ENCODE results near the gene SDHAF3.
"Not testable (repeated sequence)": the region's sequence is repeated elsewhere in the genome, so short reads cannot be mapped to it uniquely, and the experiment has no call there.

Gene SDHAF3

DNA sequence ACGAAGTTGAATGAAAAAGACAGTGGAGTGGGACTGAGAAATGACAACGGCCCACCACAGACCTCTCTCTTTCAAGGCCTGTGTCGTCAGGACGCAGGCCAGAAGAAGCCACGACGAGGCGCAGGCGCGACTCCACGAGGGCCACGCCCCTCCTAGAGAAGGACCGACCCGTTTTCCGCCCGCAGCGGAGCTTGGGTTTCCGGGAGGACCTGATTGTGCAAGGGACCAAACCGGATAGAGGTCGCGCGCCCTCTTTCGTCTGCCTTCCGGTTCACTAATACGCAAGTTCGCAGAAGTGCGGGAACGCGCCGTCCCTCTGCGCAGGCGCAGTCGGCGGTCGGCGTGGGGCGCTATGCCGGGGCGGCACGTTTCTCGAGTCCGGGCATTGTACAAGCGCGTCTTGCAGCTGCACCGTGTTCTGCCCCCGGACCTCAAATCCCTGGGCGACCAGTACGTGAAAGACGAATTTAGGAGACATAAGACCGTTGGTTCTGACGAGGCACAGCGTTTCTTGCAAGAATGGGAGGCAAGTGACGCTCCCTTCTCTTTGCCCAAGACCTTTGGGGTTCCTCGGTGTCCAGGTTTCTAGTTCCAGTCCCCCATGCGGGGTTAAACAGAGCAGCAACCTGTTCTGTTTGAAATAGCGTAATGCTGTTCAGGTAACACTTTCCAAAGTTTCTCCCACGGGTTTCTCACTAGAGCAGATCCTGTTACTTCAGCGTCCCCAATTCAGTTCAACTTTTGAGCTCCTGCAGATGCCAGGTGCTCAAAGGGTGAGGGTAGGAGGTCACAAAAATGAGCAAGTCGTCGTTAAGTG is at the start of gene SDHAF3:
TSS of gene SDHAF3 (plus strand) at position 327 of the 817 bp plus-strand sequence. CDS start at position 353, 26 bp downstream.
- H3K9ac ChIP-seq, result peak within 1 kb of the TSS; percentile 67 to 87 (median 82); a peak in 21 of 22 replicates
- H3K4me2 ChIP-seq, result peak within 1 kb of the TSS; percentile 52 to 79 (median 64)
- peak within 1 kb of the TSS; percentile 58 to 73 (median 66) for H3K4me3 ChIP-seq
- H3K27ac ChIP-seq, result peak within 1 kb of the TSS; percentile 76 to 93 (median 85); a peak in 21 of 22 replicates
- peaks cover 18 to 31% (median 22%) of the 10 kb centered on the region in 11 experiments for H3K9me3 ChIP-seq (replicated peaks in 1 of 11)
- no peaks in the 10 kb centered on the region for H3K36me3 ChIP-seq
- peaks cover 0 to 9% (median 6%) of the 10 kb centered on the region in 11 experiments; a peak in 7 of 22 replicates for H3K27me3 ChIP-seq
- H3K4me1 ChIP-seq, result peaks cover 21 to 33% (median 30%) of the 10 kb centered on the region in 10 experiments
- H4K20me1 ChIP-seq, result no peaks in the 10 kb centered on the region
- peak in 10 of 11 experiments; percentile 36 to 88 (median 72); a peak in 17 of 22 replicates for TF ChIP-seq Cebpa-rat (IDR thresholded peaks at IDR 0.05)

DNA sequence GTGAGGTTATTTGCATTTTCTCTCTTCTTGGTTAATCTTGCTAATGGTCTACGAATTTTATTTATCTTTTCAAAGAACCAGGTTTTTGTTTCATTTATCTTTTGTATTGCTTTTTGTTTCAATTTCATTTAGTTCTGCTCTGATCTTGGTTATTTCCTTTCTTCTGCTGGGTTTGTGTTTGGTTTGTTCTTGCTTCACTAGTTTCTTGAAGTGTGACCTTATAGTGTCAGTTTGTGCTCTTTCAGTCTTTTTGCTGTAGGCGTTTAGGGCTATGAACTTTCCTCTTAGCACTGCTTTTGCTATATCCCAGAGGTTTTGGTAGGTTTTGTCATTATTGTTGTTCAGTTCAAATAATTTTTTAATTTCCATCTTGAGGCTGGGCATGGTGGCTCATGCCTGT is 45.5 kb upstream of the SDHAF3 start:
- not testable (repeated sequence) for H3K36me3 ChIP-seq, H3K9ac ChIP-seq, H3K4me2 ChIP-seq, H3K27ac ChIP-seq, H3K4me1 ChIP-seq, H4K20me1 ChIP-seq, H3K4me3 ChIP-seq, H3K27me3 ChIP-seq
- peaks cover 0 to 12% (median 7%) of the 10 kb centered on the region in 11 experiments; a peak in 9 of 22 replicates for H3K9me3 ChIP-seq (replicated peaks in 1 of 11)

DNA sequence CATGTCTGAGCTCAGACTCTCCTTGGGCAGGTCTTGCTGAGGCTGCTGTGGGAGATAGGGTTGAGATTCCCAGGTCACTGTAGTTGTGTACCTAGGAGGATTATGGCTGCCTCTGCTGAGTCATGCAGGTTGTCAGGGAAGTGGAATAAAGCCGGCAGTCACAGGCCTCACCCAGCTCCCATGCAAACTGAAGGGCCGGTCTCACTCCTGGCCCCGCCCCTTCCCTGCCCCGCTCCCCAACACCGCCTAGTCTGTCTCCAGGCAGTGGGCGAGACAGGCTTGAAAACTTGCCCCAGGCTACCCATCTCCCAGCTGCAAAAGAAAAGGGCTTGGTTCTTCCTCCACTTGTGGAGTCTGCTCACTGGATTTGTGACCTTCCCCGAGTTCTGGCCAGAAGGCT is 41.6 kb upstream of the SDHAF3 start:
- H3K9ac ChIP-seq, result no peak overlapping the region
- H4K20me1 ChIP-seq, result no peaks in the 10 kb centered on the region
- peaks cover 0 to 19% (median 14%) of the 10 kb centered on the region in 10 experiments; a peak in 17 of 20 replicates for H3K4me1 ChIP-seq
- no peak overlapping the region for H3K27ac ChIP-seq
- no peaks in the 10 kb centered on the region for H3K27me3 ChIP-seq
- no peaks in the 10 kb centered on the region for H3K36me3 ChIP-seq
- no peak overlapping the region for H3K4me2 ChIP-seq
- H3K9me3 ChIP-seq (replicated peaks in 1 of 11), result peaks cover 0 to 12% (median 7%) of the 10 kb centered on the region in 11 experiments; a peak in 9 of 22 replicates
- no peak for TF ChIP-seq Cebpa-rat (IDR thresholded peaks at IDR 0.05)
- H3K4me3 ChIP-seq, result no peak overlapping the region

DNA sequence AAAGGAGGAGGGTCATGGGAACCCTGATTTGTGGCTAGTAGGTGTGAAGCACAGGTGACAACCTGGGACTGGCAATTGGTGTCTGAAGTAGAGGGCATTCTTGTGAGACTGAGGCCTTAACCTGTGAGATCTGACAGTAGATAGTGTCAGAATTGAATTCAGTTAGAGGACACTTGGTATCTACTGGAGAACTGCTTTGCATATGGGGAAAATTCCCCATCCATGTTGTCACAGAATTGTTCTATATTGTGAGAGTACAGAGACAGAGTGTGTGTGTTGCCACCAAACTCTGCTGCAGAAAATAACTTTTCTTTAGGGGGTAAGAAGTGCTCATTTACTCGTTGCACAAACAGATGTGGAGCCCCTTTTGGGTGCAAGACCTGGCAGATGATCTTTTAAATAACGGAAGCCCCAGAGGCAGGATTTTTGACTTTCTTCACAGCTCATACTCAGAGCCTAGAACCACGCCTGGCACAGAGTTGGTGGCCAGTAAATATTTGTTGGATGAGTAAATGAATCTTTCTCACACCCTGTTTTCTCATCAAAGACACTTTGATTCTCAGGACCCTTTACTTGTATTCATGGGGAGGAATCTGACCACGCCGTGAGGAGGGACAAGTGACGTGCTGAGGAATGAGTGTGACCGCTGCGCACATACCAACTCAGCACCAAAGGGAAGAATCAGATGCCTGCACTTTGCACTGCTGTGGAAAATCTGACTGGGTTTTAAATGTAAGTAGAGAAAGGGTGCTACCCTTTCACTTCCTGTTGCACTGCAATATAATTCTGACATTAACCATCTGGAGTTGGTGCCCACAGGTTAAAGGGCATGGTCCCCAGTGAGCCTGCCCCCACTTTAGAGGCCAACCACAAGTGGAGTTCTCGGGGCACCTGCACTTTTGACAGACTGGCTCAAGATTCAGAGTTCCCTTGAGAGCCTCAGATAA is 39.2 kb upstream of the SDHAF3 start:
- H3K36me3 ChIP-seq, result no peaks in the 10 kb centered on the region
- H4K20me1 ChIP-seq, result no peaks in the 10 kb centered on the region
- peaks cover 0 to 19% (median 14%) of the 10 kb centered on the region in 10 experiments; a peak in 17 of 20 replicates for H3K4me1 ChIP-seq
- TF ChIP-seq Cebpa-rat (IDR thresholded peaks at IDR 0.05), result no peak
- H3K4me2 ChIP-seq, result peak overlapping the region in 10 of 11 experiments; percentile 8 to 69 (median 41); a peak in 18 of 22 replicates
- H3K9me3 ChIP-seq (replicated peaks in 1 of 11), result peaks cover 0 to 12% (median 4%) of the 10 kb centered on the region in 11 experiments; a peak in 8 of 22 replicates
- no peak overlapping the region for H3K4me3 ChIP-seq
- 0 out of 22 replicates have a peak overlapping the region, but pooled peaks of 1 of the 11 experiments have one; percentile 4 for H3K27ac ChIP-seq
- H3K27me3 ChIP-seq, result no peaks in the 10 kb centered on the region
- H3K9ac ChIP-seq, result no peak overlapping the region

DNA sequence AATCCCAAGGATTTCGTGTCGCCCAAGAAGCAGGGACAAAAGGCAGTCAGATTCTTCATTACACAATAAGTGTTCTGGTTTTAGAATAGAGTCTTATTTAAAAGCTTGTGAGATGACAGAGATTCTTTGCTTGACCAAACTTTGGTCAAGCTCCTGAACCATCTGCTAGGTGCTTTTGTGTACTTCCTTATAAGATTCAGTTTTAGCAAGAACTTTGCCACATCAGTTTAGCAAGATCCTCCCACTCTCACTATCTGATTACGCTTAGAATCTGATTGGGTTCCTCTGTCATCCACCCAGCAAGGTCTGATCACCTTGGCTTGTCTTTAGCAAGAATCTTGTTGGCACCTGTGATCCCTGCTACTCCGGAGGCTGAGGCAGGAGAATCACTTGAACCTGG is 38.2 kb upstream of the SDHAF3 start:
- Histone ChIP-seq H3K9ac (no peak overlapping the region), H3K4me3 (no peak overlapping the region), H3K27me3 (no peaks in the 10 kb centered on the region), H3K4me1 (peaks cover 0 to 19% (median 14%) of the 10 kb centered on the region in 10 experiments; a peak in 17 of 20 replicates), H3K27ac (no peak overlapping the region), H3K36me3 (no peaks in the 10 kb centered on the region), H3K4me2 (peak overlapping the region in 7 of 11 experiments; percentile 8 to 69 (median 65); a peak in 12 of 22 replicates), H3K9me3 (replicated peaks in 1 of 11) (peaks cover 0 to 12% (median 4%) of the 10 kb centered on the region in 11 experiments; a peak in 8 of 22 replicates), H4K20me1 (no peaks in the 10 kb centered on the region)
- TF ChIP-seq Cebpa-rat (IDR thresholded peaks at IDR 0.05), result no peak

DNA sequence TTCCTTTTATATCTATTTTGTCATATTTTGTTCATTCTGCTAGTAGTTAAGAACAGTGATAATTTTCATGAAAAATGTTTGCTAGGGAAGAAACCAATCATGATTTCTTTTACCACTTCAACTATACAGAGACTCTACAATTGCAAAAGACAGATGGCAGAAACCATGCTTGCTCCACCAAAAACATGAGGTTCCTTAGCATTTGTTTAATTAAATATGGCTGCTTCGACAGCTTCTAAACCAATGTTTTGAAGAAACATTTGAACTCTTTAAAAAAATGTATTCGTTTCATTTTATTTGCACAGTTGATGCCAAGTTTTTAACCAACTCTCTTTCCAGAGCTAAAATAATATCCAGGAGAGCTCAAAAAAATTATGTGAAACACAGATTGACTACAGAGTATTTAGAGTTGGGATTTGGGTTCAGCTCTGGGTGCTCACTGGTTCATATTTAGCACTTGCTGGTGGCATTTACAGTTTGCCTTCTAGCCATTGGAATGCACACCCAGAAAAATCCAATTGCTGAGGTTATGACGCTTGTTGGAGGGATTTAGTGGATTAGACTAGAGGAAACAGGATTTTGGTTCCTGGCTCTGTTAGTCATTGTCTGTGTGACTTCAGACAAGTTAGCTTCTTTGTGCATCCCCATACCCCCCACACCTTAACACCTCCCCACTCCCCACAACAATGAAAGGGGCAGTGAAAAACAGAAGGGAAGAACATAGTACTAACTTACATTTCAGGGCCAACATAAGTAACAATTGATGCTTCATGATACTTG is 35.8 kb upstream of the SDHAF3 start:
- H4K20me1 ChIP-seq, result no peaks in the 10 kb centered on the region
- peaks cover 0 to 19% (median 14%) of the 10 kb centered on the region in 10 experiments; a peak in 17 of 20 replicates for H3K4me1 ChIP-seq
- H3K4me2 ChIP-seq, result no peak overlapping the region
- H3K9ac ChIP-seq, result no peak overlapping the region
- TF ChIP-seq Cebpa-rat (IDR thresholded peaks at IDR 0.05), result no peak
- H3K27me3 ChIP-seq, result no peaks in the 10 kb centered on the region
- no peaks in the 10 kb centered on the region for H3K36me3 ChIP-seq
- H3K27ac ChIP-seq, result no peak overlapping the region
- no peaks in the 10 kb centered on the region for H3K9me3 ChIP-seq (replicated peaks in 1 of 11)
- no peak overlapping the region for H3K4me3 ChIP-seq

DNA sequence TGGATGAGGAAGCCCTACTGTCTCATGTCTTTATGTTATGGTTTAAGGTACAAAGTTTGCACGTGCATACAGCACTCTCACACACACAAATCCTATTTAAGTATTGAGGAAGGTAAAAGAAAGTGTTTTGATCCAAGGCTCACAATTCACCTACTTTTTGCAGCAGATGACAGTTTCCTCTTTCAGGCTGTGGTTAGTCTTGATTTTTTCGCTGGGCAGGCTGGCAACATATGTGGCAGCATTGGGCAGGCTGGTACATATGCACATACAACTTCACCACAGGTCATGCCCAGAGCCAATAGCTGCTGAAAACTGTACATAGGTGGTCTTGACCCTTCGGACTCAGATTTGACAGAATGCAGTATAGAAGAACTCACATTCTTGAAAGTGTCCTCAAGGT is 29.1 kb upstream of the SDHAF3 start:
- H3K36me3 ChIP-seq, result no peaks in the 10 kb centered on the region
- H3K4me3 ChIP-seq, result no peak overlapping the region
- H3K9me3 ChIP-seq (replicated peaks in 1 of 11), result no peaks in the 10 kb centered on the region
- H3K27me3 ChIP-seq, result no peaks in the 10 kb centered on the region
- H3K9ac ChIP-seq, result no peak overlapping the region
- H3K27ac ChIP-seq, result no peak overlapping the region
- H3K4me2 ChIP-seq, result no peak overlapping the region
- H3K4me1 ChIP-seq, result no peaks in the 10 kb centered on the region
- no peak for TF ChIP-seq Cebpa-rat (IDR thresholded peaks at IDR 0.05)
- H4K20me1 ChIP-seq, result no peaks in the 10 kb centered on the region

DNA sequence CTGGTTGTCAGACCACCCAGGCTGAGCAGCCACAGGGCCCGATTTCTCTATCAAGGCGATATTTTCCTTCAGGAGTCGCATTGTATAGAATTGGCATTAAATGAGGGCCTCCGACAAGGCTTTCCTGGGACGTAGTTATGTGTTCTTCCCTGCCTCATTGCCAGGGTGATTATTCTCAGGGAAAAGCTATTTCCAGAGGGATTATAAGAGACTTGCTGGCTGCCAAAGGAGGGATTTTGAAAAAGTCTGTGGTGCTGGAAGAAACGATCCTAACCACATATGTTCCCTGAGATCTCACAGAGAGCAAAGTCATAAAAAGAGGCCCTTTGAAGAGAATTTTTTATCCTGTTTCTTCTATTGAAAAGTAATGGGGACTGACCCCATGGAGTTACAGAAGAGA is 27.7 kb upstream of the SDHAF3 start:
- no peaks in the 10 kb centered on the region for H4K20me1 ChIP-seq
- no peak overlapping the region for H3K27ac ChIP-seq
- H3K36me3 ChIP-seq, result no peaks in the 10 kb centered on the region
- no peaks in the 10 kb centered on the region for H3K9me3 ChIP-seq (replicated peaks in 1 of 11)
- no peak overlapping the region for H3K4me2 ChIP-seq
- H3K27me3 ChIP-seq, result no peaks in the 10 kb centered on the region
- no peak overlapping the region for H3K9ac ChIP-seq
- H3K4me3 ChIP-seq, result no peak overlapping the region
- H3K4me1 ChIP-seq, result no peaks in the 10 kb centered on the region
- TF ChIP-seq Cebpa-rat (IDR thresholded peaks at IDR 0.05), result no peak
